Fibroblast of lung (primary cell): Measurements from ENCODE around the gene TENT5A. TPM values are rescaled to one million over a fixed set of nuclear protein-coding genes. Genes with fewer than 3 reads are reported as not detected.

Experiments used
- DNase-seq, 2 donors: peaks; one replicate each; pipeline versions ENCODE4 v3.0.0 to v3.0.0-alpha.2; 2010; ENCODE audit warnings: low read depth in 2 of 2
- H2AFZ ChIP-seq: 2 replicates; pipeline ENCODE4 v1.5.1; 2012; ENCODE audit warnings: low read length, control low read depth, inconsistent platforms
- H3K27ac ChIP-seq: 2 replicates; pipeline ENCODE4 v1.5.1; 2011; ENCODE audit warnings: low read length, control low read depth; ENCODE audit not compliant: insufficient read depth
- H3K27me3 ChIP-seq: 2 replicates; pipeline ENCODE4 v1.5.1; 2011; ENCODE audit warnings: mild to moderate bottlenecking, low read length; ENCODE audit not compliant: control insufficient read depth, insufficient read depth
- H3K36me3 ChIP-seq: 2 replicates; pipeline ENCODE4 v1.5.1; 2011; ENCODE audit warnings: low read length; ENCODE audit not compliant: control insufficient read depth, insufficient read depth
- H3K4me1 ChIP-seq: 2 replicates; pipeline ENCODE4 v1.5.1; 2011; ENCODE audit warnings: low read length; ENCODE audit not compliant: control insufficient read depth, insufficient read depth; ENCODE audit errors: extremely low read depth
- H3K4me2 ChIP-seq: 2 replicates; pipeline ENCODE4 v1.5.1; 2011; ENCODE audit warnings: low read length, control low read depth; ENCODE audit not compliant: insufficient read depth; ENCODE audit errors: extremely low read depth
- H3K4me3 ChIP-seq, 4 experiments: fragments of 200-600 bp in 1 of 4; sonication (generic) in 1 of 4; replicated peaks in 1 of 4; 2 replicates each; pipeline ENCODE4 v1.5.1; 2011 to 2016; ENCODE audit warnings: low read length in 4 of 4, low read depth in 3 of 4, mild to moderate bottlenecking in 3 of 4, control low read depth in 2 of 4, inconsistent platforms in 1 of 4, mixed read lengths in 1 of 4; ENCODE audit not compliant: insufficient read depth in 1 of 4; ENCODE audit errors: control extremely low read depth in 1 of 4
- H3K79me2 ChIP-seq: 2 replicates; pipeline ENCODE4 v1.5.1; 2012; ENCODE audit warnings: mild to moderate bottlenecking, low read length, inconsistent platforms; ENCODE audit not compliant: control insufficient read depth, insufficient read depth
- H3K9ac ChIP-seq: 2 replicates; pipeline ENCODE4 v1.5.1; 2011; ENCODE audit warnings: mild to moderate bottlenecking, low read length, control low read depth; ENCODE audit not compliant: insufficient read depth
- H3K9me3 ChIP-seq: 2 replicates; pipeline ENCODE4 v1.5.1; 2012; ENCODE audit warnings: low read depth, low read length; ENCODE audit not compliant: control insufficient read depth, insufficient read depth
- H4K20me1 ChIP-seq: 2 replicates; pipeline ENCODE4 v1.5.1; 2011; ENCODE audit warnings: low read length; ENCODE audit not compliant: control insufficient read depth, insufficient read depth; ENCODE audit errors: extremely low read depth
- CTCF ChIP-seq, 2 donors: IDR thresholded peaks in 1 of 2; conservative IDR thresholded peaks in 1 of 2; 1 replicate in 1 of 2; 2 replicates in 1 of 2; pipeline ENCODE4 v1.5.1; 2011 to 2012; ENCODE audit warnings: low read length in 2 of 2, control low read depth in 1 of 2, inconsistent platforms in 1 of 2, low read depth in 1 of 2, mild to moderate bottlenecking in 1 of 2
- EZH2 ChIP-seq: IDR thresholded peaks from 2 replicates; pipeline ENCODE4 v1.5.1; 2012; ENCODE audit warnings: low read length, control low read depth, mild to moderate bottlenecking; ENCODE audit errors: missing control alignments
- polyA plus RNA-seq, 2 donors: library from polyadenylated mRNA; depleted of rRNA in 1 of 2; stranded (reverse) in 1 of 2; unstranded in 1 of 2; fragments of >200 nt; gene quantifications; 2 replicates each; pipeline ENCODE4 v1.2.1, GENCODE V29; 2011 to 2012; ENCODE audit warnings: missing spikeins in 1 of 2
- total RNA-seq: library from RNA; depleted of rRNA; stranded (reverse); fragments of >200 nt; gene quantifications from 2 replicates; pipeline ENCODE4 v1.2.1, GENCODE V29; 2014

TENT5A gene
- total and polyA plus RNA-seq, 2 donors (not counting 1 experiment from before 2014, with no cell fraction given): 8.3 to 24.6 TPM

- H4K20me1 ChIP-seq: no peaks in the 10 kb centered on the region
- TF ChIP-seq EZH2 (no peak), CTCF (conservative IDR thresholded peaks at IDR 0.05 in 1 of 2, IDR thresholded peaks at IDR 0.05 in 1 of 2; ENCODE audit: low read depth in 1 of 2, low read length in 2 of 2) (no peak)
- no peak for DNase-seq
- no peaks in the 10 kb centered on the region for H3K79me2 ChIP-seq
- H3K27me3 ChIP-seq: no peaks in the 10 kb centered on the region
- H3K9ac ChIP-seq: no peak overlapping the region
- no peak overlapping the region for H3K27ac ChIP-seq
- H3K4me2 ChIP-seq: no peak overlapping the region
- H3K4me1 ChIP-seq: no peaks in the 10 kb centered on the region
- H3K9me3 ChIP-seq: no peaks in the 10 kb centered on the region
- no peaks in the 10 kb centered on the region for H3K36me3 ChIP-seq
- H3K4me3 ChIP-seq: no peak overlapping the region
- H2AFZ ChIP-seq: no peak overlapping the region
Observed at GRCh38 chr6:81773887-81774286, 21.4 kb upstream of the TENT5A start.

- no peak overlapping the region for H3K9ac ChIP-seq
- peak; percentile 31 to 70 for DNase-seq
- no peak overlapping the region for H3K4me2 ChIP-seq
- no peak overlapping the region for H3K27ac ChIP-seq
- H3K4me1 ChIP-seq: peaks cover under 1% of the 10 kb centered on the region
- H2AFZ ChIP-seq: no peak overlapping the region
- H4K20me1 ChIP-seq: no peaks in the 10 kb centered on the region
- TF ChIP-seq EZH2 (no peak), CTCF (conservative IDR thresholded peaks at IDR 0.05 in 1 of 2, IDR thresholded peaks at IDR 0.05 in 1 of 2; ENCODE audit: low read depth in 1 of 2, low read length in 2 of 2) (no peak)
- no peaks in the 10 kb centered on the region for H3K27me3 ChIP-seq
- no peaks in the 10 kb centered on the region for H3K79me2 ChIP-seq
- no peaks in the 10 kb centered on the region for H3K9me3 ChIP-seq
- H3K36me3 ChIP-seq: no peaks in the 10 kb centered on the region
- H3K4me3 ChIP-seq: no peak overlapping the region
Observed at GRCh38 chr6:81772741-81773140, 20.3 kb upstream of the TENT5A start.

GRCh38 chr6:81771097-81771496 is 18.6 kb upstream of the TENT5A start:
- Histone ChIP-seq H3K4me2 (no peak overlapping the region), H4K20me1 (no peaks in the 10 kb centered on the region), H3K9ac (no peak overlapping the region), H3K4me1 (peaks cover 10% of the 10 kb centered on the region), H3K79me2 (no peaks in the 10 kb centered on the region), H2AFZ (no peak overlapping the region), H3K4me3 (no peak overlapping the region), H3K27ac (no peak overlapping the region), H3K36me3 (no peaks in the 10 kb centered on the region), H3K27me3 (no peaks in the 10 kb centered on the region), H3K9me3 (no peaks in the 10 kb centered on the region)
- TF ChIP-seq EZH2 (no peak), CTCF (conservative IDR thresholded peaks at IDR 0.05 in 1 of 2, IDR thresholded peaks at IDR 0.05 in 1 of 2; ENCODE audit: low read depth in 1 of 2, low read length in 2 of 2) (no peak)
- no peak for DNase-seq
